ENCODE measurements around the gene OR4C5. TPM values are rescaled to one million over a fixed set of nuclear protein-coding genes. Genes with fewer than 3 reads are reported as not detected.
"Not testable (repeated sequence)": the region's sequence is repeated elsewhere in the genome, so short reads cannot be mapped to it uniquely, and the experiment has no call there.

Gene OR4C5
- total RNA-seq, 2 experiments from 2014 or later, result not detected

DNA sequence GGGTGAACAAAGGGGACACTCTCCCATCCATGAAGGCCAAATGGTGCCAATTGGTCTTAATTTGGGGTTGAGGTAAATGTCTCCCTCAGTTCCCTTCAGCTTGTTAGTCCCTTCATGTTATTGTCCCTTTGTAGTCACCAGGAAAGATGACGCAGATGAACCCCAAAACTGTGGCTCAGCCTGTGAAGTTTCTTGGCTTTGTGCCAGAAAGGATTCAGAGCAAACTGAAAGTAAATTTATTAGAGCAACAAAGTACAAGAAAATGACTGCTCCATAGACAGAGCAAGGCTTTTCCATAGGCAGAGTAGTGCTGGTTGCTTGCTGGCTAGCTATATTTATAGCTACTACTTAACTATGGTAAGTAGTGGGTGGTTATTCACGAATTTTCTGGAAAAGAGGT lies 24.8 kb downstream of the OR4C5 start:
- H3K4me1 Mint-ChIP-seq (ENCODE audit: low read depth), result peaks cover 14% of the 10 kb centered on the region
- CTCF ChIA-PET, result no interaction called here
- POLR2A ChIA-PET, result no interaction called here
- H3K9me3 Mint-ChIP-seq, result peaks cover 4% of the 10 kb centered on the region
- H3K4me3 Mint-ChIP-seq, result no peak overlapping the region
- no peaks in the 10 kb centered on the region for H3K36me3 Mint-ChIP-seq (ENCODE audit: low read depth)
- TF ChIP-seq, protein P1, sequence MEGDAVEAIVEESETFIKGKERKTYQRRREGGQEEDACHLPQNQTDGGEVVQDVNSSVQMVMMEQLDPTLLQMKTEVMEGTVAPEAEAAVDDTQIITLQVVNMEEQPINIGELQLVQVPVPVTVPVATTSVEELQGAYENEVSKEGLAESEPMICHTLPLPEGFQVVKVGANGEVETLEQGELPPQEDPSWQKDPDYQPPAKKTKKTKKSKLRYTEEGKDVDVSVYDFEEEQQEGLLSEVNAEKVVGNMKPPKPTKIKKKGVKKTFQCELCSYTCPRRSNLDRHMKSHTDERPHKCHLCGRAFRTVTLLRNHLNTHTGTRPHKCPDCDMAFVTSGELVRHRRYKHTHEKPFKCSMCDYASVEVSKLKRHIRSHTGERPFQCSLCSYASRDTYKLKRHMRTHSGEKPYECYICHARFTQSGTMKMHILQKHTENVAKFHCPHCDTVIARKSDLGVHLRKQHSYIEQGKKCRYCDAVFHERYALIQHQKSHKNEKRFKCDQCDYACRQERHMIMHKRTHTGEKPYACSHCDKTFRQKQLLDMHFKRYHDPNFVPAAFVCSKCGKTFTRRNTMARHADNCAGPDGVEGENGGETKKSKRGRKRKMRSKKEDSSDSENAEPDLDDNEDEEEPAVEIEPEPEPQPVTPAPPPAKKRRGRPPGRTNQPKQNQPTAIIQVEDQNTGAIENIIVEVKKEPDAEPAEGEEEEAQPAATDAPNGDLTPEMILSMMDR (IDR thresholded peaks at IDR 0.05), result no peak
- intact Hi-C loops (cut with micrococcal nuclease), result no loop called here
- no peak for ATAC-seq
- H3K27ac Mint-ChIP-seq, result no peak overlapping the region
- H3K27me3 Mint-ChIP-seq, result peaks cover 2% of the 10 kb centered on the region
- DNase-seq, result no peak

DNA sequence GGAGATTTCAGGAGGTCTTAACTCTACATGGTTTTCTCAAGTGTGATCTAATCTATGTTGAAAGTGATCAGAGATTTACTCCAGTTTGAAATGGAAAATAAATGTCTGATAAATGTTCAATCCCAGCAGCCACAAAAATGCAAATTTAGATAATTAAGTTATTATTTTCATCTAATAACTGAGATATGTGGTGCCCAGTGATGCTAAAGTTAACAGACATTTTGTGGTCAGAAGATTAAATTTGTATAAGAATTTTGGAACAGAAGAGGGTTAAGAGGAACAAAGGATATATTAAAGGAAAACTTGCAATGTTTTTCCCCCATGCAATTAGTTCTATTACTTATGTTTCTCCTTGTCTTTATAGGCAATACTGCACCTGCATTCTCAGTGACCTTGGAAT lies 41.6 kb downstream of the OR4C5 start, which contains the start of gene OR4C3:
TSS of gene OR4C3 (plus strand) at position 301 of the 400 bp plus-strand sequence. CDS start 102 bp downstream, outside the sequence.
- H3K27me3 Mint-ChIP-seq; H3K27ac Mint-ChIP-seq; CTCF ChIA-PET; H3K9me3 Mint-ChIP-seq; H3K4me1 Mint-ChIP-seq (ENCODE audit: low read depth); POLR2A ChIA-PET; H3K36me3 Mint-ChIP-seq (ENCODE audit: low read depth); DNase-seq; H3K4me3 Mint-ChIP-seq; intact Hi-C loops (cut with micrococcal nuclease); ATAC-seq: not testable (repeated sequence)

DNA sequence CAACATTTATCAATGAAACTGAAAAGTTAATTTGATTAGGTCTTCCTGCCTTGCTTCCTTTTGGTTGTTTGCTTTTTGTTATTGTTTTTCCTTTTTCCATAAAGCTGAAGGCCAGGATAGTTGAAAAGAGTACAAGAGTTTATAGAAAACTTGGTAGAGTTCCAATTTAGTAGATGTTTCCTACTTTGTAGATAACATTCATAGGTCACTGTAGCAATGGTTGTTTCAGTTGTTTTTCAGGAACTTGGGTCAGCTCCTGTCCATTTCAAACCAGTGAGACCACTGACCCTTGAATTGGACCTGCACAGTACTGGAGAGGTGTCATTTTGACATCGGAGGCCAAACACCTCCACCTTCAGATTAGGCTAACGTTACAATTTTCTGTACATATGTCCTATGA lies 46.5 kb downstream of the OR4C5 start:
- ATAC-seq; DNase-seq; H3K9me3 Mint-ChIP-seq; H3K27ac Mint-ChIP-seq; H3K36me3 Mint-ChIP-seq (ENCODE audit: low read depth); H3K4me3 Mint-ChIP-seq; POLR2A ChIA-PET; intact Hi-C loops (cut with micrococcal nuclease); H3K4me1 Mint-ChIP-seq (ENCODE audit: low read depth): not testable (repeated sequence)
- peaks cover 13% of the 10 kb centered on the region for H3K27me3 Mint-ChIP-seq
- CTCF ChIA-PET, result interaction anchor here (1.1 kb wide), 1 partner anchor 12 kb away, joined by 3 read pairs; no protein-coding TSS in a partner anchor

Other genes starting within 250 kb of the OR4C5 start
- not detected for gene OR4B1, start 149.7 kb downstream of the OR4C5 start, total RNA-seq
- gene OR4X2, start 121.4 kb downstream of the OR4C5 start, total RNA-seq, result not detected
- gene OR4X1, start 102.6 kb downstream of the OR4C5 start, total RNA-seq, result not detected
- gene OR4S1, start 60.2 kb downstream of the OR4C5 start, total RNA-seq, result not detected
- gene OR4C3, start 41.5 kb downstream of the OR4C5 start, total RNA-seq, result not detected
- gene OR4A47, start 122.3 kb upstream of the OR4C5 start, total RNA-seq, result not detected

Measured in activated CD8-positive, alpha-beta T cell treated with anti-CD3 and anti-CD28 coated beads for 36 hours (primary cell).